Kidney epithelial cell (primary cell): ENCODE measurements around the gene TRANK1. TPM values are rescaled to one million over a fixed set of nuclear protein-coding genes. Genes with fewer than 3 reads are reported as not detected.

Source experiments
- DNase-seq: peaks from one replicate; pipeline ENCODE4 v3.0.0-alpha.2; 2010; ENCODE audit warnings: low read depth
- H3K27me3 ChIP-seq: 2 replicates; pipeline ENCODE4 v1.6.0; 2011; ENCODE audit warnings: low read length; ENCODE audit not compliant: control insufficient read depth, insufficient read depth
- H3K36me3 ChIP-seq: 2 replicates; pipeline ENCODE4 v1.5.1; 2011; ENCODE audit warnings: low read length; ENCODE audit not compliant: control insufficient read depth, insufficient read depth
- H3K4me3 ChIP-seq: 2 replicates; pipeline ENCODE4 v1.5.1; 2011; ENCODE audit warnings: low read depth, mild to moderate bottlenecking, control low read depth, low read length
- CTCF ChIP-seq: IDR thresholded peaks from 2 replicates; pipeline ENCODE4 v1.5.1; 2011; ENCODE audit warnings: mild to moderate bottlenecking, moderate library complexity, low read length, control low read depth, inconsistent platforms; ENCODE audit not compliant: insufficient read depth, poor library complexity, severe bottlenecking
- total RNA-seq: library from RNA; depleted of rRNA; stranded (reverse); fragments of >200 nt; gene quantifications from 2 replicates; pipeline ENCODE4 v1.2.3, GENCODE V29; 2015

TRANK1 gene
- total RNA-seq, 1 donor from 2014 or later: 7.1 TPM

DNA sequence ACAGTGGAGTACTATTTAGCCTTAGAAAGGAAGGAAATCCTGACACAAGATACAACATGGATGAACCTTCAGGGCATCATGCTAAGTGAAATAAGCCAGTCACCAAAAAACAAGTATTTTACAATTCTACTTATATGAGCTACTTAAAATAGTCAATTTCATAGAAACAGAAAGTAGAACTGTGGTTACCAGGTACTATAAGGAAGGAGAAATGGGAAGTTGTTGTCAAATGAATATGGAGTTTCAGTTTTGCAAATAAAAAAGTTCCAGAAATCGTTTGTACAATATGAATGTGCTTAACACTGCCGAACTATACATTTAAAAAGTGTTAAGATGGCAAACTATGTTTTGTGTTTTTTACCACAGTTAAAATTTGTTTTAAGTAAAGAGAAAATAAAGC, 26.8 kb downstream of the TRANK1 start:
- no peak for TF ChIP-seq CTCF
- H3K36me3 ChIP-seq: no peaks in the 10 kb centered on the region
- H3K4me3 ChIP-seq: no peak overlapping the region
- no peaks in the 10 kb centered on the region for H3K27me3 ChIP-seq
- no peak for DNase-seq

- Histone ChIP-seq H3K36me3 (no peaks in the 10 kb centered on the region), H3K4me3 (no peak overlapping the region), H3K27me3 (no peaks in the 10 kb centered on the region)
- peak; percentile 80 for DNase-seq
- TF ChIP-seq CTCF: no peak
Observed at GRCh38 chr3:36911990-36912804, 32.7 kb downstream of the TRANK1 start.

DNA sequence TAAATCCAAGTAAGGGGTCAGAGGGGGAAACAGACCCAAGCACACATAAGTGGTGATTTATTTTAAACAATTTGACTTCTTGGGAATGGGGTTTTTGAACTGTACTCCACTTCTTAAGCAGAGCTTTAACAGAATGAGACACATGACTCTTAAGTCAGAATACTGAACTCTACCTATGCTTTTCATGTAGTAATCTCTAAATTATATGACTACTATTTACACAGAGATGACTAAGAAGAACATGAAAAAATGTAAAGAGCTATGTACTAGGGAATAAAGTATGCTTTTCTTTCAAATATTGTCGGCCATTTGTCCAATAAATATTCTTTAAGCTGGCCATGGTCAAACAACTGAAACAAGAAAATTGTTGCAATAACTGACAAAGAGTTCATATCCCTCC, 35.2 kb downstream of the TRANK1 start:
- Histone ChIP-seq H3K36me3 (no peaks in the 10 kb centered on the region), H3K27me3 (no peaks in the 10 kb centered on the region), H3K4me3 (no peak overlapping the region)
- TF ChIP-seq CTCF: no peak
- DNase-seq: no peak

DNA sequence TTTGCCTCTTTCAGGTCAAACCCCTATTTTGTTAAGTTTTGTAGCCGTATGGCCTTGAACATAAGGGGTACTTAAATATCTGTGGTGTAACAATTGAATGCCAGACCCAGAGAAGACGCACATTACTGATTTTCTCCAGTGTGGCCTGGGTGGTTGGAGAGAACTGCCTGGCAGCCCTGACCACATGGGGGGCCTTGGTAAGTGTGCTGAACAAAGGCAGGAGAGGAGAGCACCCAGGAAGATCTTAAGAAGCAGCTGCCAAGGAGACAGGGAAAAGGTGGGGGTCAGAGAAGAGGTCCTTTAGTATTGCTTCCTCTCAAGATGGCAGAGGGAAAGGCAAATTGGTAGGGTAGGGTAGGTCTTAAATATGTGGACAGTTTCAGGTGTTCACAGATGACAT, 35.7 kb downstream of the TRANK1 start:
- Histone ChIP-seq H3K27me3 (no peaks in the 10 kb centered on the region), H3K4me3 (no peak overlapping the region), H3K36me3 (no peaks in the 10 kb centered on the region)
- no peak for TF ChIP-seq CTCF
- DNase-seq: no peak

- no peak overlapping the region for H3K4me3 ChIP-seq
- no peaks in the 10 kb centered on the region for H3K27me3 ChIP-seq
- DNase-seq: no peak
- no peak for TF ChIP-seq CTCF
- no peaks in the 10 kb centered on the region for H3K36me3 ChIP-seq
Observed at GRCh38 chr3:36908647-36909180, 36.1 kb downstream of the TRANK1 start.
